Neural crest cell (in vitro differentiated cells): ENCODE results near the gene DNAH1. TPM values are rescaled to one million over a fixed set of nuclear protein-coding genes. Genes with fewer than 3 reads are reported as not detected.

Source experiments
- DNase-seq: peaks from one replicate; pipeline ENCODE4 v3.0.0; 2021; ENCODE audit warnings: low read depth, mixed read lengths, low spot score
- H3K27ac Mint-ChIP-seq: one replicate; pipeline ENCODE4 v1.8.0; 2021; ENCODE audit warnings: mild to moderate bottlenecking, mixed read lengths; ENCODE audit not compliant: unreplicated experiment
- H3K27me3 Mint-ChIP-seq: 2 replicates; pipeline ENCODE4 v1.8.0; 2021; ENCODE audit warnings: low read depth, mild to moderate bottlenecking, mixed read lengths
- H3K36me3 Mint-ChIP-seq: 2 replicates; pipeline ENCODE4 v1.8.0; 2021; ENCODE audit warnings: low read depth, mild to moderate bottlenecking, mixed read lengths
- H3K4me1 Mint-ChIP-seq: 2 replicates; pipeline ENCODE4 v1.8.0; 2021; ENCODE audit warnings: mixed read lengths
- H3K4me3 Mint-ChIP-seq: one replicate; pipeline ENCODE4 v1.8.0; 2021; ENCODE audit warnings: mild to moderate bottlenecking, mixed read lengths
- H3K9me3 Mint-ChIP-seq: 2 replicates; pipeline ENCODE4 v1.8.0; 2021; ENCODE audit warnings: mixed read lengths
- total RNA-seq: library from RNA; stranded (reverse); gene quantifications from 2 replicates; pipeline ENCODE4 v1.2.1, GENCODE V29; 2021
- TF ChIP-seq, protein P1 (sequence below): fragments of 200-600 bp; sonication (generic); conservative IDR thresholded peaks from 2 replicates; pipeline ENCODE4 v1.5.0; 2021; ENCODE audit warnings: antibody characterized with exemption, mild to moderate bottlenecking

The DNAH1 gene
- total RNA-seq, 1 donor from 2014 or later, result 3.2 TPM

- TF ChIP-seq, protein P1, sequence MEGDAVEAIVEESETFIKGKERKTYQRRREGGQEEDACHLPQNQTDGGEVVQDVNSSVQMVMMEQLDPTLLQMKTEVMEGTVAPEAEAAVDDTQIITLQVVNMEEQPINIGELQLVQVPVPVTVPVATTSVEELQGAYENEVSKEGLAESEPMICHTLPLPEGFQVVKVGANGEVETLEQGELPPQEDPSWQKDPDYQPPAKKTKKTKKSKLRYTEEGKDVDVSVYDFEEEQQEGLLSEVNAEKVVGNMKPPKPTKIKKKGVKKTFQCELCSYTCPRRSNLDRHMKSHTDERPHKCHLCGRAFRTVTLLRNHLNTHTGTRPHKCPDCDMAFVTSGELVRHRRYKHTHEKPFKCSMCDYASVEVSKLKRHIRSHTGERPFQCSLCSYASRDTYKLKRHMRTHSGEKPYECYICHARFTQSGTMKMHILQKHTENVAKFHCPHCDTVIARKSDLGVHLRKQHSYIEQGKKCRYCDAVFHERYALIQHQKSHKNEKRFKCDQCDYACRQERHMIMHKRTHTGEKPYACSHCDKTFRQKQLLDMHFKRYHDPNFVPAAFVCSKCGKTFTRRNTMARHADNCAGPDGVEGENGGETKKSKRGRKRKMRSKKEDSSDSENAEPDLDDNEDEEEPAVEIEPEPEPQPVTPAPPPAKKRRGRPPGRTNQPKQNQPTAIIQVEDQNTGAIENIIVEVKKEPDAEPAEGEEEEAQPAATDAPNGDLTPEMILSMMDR, result no peak
- Mint-ChIP-seq H3K27me3 (no peaks in the 10 kb centered on the region), H3K4me1 (no peaks in the 10 kb centered on the region), H3K4me3 (no peak overlapping the region), H3K27ac (no peak overlapping the region), H3K9me3 (no peaks in the 10 kb centered on the region), H3K36me3 (no peaks in the 10 kb centered on the region)
- DNase-seq, result no peak
Observed at GRCh38 chr3:52361898-52362297, 45.8 kb downstream of the DNAH1 start.

DNA sequence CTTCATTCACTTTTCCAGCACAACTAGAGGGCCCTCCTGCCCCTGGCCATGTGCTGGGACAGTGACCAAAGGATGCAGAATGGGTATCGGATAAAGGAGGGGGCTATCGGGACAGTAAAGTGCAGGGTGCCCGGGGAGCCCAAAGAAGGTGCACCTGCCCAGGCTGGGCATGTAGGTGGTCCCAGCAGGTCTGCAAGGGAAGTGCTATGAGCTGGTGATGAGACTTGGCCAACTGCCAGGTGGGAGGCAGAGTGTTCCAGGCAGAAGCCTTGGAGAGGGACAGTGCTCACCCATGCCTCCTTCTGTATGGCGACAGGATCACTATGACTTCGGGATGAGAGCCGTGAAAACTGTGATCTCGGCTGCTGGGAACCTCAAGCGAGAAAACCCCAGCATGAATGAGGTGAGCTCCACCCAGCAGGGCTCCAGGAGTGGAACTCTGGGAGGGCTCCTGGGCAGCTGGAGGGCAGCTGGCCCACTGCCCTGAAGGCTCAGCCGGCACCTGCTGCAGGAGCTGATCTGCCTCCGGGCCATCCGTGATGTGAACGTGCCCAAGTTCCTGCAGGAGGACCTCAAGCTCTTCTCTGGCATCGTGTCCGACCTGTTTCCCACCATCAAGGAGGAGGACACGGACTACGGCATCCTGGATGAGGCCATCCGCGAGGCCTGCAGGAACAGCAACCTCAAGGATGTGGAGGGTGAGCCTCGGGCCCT, 48.4 kb downstream of the DNAH1 start:
- Mint-ChIP-seq H3K36me3 (no peaks in the 10 kb centered on the region), H3K27ac (no peak overlapping the region), H3K4me1 (peaks cover 12% of the 10 kb centered on the region), H3K27me3 (no peaks in the 10 kb centered on the region), H3K9me3 (no peaks in the 10 kb centered on the region), H3K4me3 (no peak overlapping the region)
- no peak for DNase-seq
- TF ChIP-seq, protein P1, result no peak

- TF ChIP-seq, protein P1, result no peak
- no peak for DNase-seq
- H3K27ac Mint-ChIP-seq, result no peak overlapping the region
- H3K27me3 Mint-ChIP-seq, result no peaks in the 10 kb centered on the region
- H3K4me1 Mint-ChIP-seq, result peaks cover 12% of the 10 kb centered on the region
- H3K9me3 Mint-ChIP-seq, result no peaks in the 10 kb centered on the region
- H3K36me3 Mint-ChIP-seq, result no peaks in the 10 kb centered on the region
- no peak overlapping the region for H3K4me3 Mint-ChIP-seq
Observed at GRCh38 chr3:52366527-52366926, 50.4 kb downstream of the DNAH1 start.

DNA sequence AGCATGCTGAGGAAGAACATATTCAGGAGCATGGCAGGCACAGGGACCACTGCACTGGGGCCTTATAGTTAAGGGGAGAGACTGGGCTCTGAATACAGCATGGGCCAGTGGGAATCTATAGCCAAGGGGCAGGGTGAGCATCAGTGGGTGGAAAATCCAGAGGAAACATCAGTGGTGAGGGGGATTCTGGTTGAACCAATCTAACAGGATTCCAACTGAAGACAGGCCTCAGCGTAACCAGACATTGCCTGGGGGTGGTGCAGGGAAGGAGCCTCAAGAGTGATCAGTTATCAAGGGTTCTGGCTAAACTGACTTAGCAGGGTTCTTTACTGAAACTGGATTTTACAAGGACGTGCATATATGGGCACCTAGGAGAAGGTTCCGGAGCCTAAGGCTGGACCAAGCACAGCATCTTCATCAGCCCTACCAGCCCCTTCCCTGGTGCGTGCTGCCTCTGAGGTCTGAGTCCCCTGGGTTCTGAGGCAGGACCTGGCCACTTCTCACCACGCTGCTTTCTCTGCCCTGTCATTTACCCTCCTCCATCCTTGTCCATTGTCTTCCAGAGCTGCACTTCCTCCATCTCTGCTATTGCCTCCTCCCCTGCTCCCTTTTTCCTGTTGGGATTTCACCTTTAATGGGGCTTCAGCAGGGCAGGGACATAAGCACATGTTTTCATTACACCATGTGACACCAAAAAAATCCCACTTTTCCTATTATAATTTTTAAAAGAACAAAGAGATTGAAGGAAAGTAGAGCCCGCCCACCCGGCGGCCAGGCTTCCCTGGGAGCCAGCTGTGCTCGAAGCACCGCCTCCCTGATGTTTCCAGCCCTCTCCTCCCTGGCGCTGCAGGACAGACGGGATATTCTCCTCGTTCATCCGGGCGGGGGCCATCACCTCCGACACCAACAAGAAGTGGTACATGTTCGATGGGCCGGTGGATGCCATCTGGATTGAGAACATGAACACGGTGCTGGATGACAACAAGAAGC, 52.1 kb downstream of the DNAH1 start:
- Mint-ChIP-seq H3K27me3 (peaks cover 11% of the 10 kb centered on the region), H3K36me3 (no peaks in the 10 kb centered on the region), H3K9me3 (no peaks in the 10 kb centered on the region), H3K4me1 (peaks cover 13% of the 10 kb centered on the region), H3K27ac (peak overlapping the region; percentile 81), H3K4me3 (no peak overlapping the region)
- TF ChIP-seq, protein P1, result no peak
- DNase-seq, result no peak

DNA sequence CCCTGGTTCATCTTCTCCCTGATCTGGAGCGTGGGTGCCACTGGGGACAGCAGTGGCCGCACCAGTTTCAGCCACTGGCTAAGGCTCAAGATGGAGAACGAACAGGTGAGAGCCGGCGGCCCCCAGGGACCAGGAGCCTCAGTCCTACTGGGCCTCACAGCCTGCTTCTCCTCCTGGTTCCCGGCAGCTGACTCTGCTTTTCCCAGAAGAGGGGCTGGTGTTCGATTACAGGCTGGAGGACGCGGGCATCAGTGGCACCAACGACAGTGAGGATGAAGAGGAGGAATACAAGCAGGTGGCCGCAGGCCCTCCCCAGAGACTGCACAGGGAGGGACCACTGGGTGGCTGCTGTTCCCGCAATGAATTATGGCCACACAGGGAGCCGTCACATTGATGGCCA, 54.4 kb downstream of the DNAH1 start:
- TF ChIP-seq, protein P1, result no peak
- peaks cover 19% of the 10 kb centered on the region for H3K4me1 Mint-ChIP-seq
- peaks cover 24% of the 10 kb centered on the region for H3K27me3 Mint-ChIP-seq
- DNase-seq, result no peak
- no peak overlapping the region for H3K4me3 Mint-ChIP-seq
- no peaks in the 10 kb centered on the region for H3K9me3 Mint-ChIP-seq
- no peak overlapping the region for H3K27ac Mint-ChIP-seq
- H3K36me3 Mint-ChIP-seq, result no peaks in the 10 kb centered on the region
